DMS114 treated with DMSO at 0.1 percent for 48 hours (cell line): ENCODE results near the gene TIGAR.
A peak's percentile ranks its signal among the peaks of the same experiment; 100 is the strongest.

ENCODE experiments used
- DNase-seq: peaks from one replicate; lab custom pipeline; 2025; ENCODE audit not compliant: unreplicated experiment; lab: John Stamatoyannopoulos, UW

TIGAR gene

GRCh38 chr12:4303750-4304149 lies 17.3 kb upstream of the TIGAR start:
- no peak for DNase-seq

- peak; percentile 83 for DNase-seq
Measured at GRCh38 chr12:4307593-4308333, 13.2 kb upstream of the TIGAR start.

DNA sequence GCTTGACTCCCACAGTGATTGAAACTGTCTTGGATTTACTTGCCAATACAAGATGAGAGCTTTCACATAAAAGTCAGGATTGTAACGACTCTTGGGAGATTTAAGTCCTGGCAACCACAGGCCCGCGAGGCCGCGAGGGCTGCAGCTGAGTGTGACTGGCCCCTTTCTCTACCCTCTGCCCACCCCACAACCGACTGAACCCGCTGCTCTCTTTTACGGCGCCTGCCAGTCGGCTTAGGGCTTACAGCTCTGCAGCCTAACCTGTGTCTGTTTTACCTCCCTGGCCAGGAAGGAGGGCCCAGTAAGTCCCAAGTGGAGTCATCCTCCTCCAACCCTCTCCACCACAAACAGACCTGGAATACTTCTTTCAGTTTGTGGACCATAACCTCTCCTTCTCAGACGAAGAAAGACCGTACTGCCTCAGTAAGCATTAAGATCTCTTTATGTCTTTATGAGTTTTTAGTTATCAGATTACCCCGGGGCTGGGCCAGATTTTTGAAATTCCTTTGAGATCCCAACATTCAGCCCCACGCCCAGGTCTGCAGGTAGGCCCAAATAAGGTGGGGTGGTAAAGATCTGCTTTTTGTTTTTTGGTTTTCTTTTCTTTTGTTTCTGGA lies 12.6 kb upstream of the TIGAR start:
- no peak for DNase-seq

GRCh38 chr12:4311776-4312175 lies 9.2 kb upstream of the TIGAR start:
- DNase-seq = no peak

DNA sequence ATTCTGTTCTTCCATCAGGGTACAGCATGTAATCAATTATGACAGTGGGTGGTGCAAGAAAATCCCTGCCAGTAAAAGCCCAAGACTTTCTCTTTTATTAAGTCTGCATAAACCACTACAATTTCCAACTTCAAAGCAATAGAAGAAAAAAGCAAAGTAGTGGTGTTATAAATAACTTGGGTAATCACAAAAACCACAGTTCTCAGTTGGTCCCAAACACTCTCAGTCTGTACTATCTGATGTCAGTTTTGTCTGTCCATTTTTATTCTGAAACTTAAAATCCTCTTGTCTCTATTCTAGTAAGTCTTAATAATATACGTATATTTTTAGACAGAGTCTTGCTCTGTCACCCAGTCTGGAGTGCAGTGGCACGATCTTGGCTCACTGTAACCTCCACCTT lies 8.8 kb upstream of the TIGAR start:
- no peak for DNase-seq

GRCh38 chr12:4320497-4320852 lies 538 bp upstream of the TIGAR start:
- DNase-seq = peak; percentile 44

DNA sequence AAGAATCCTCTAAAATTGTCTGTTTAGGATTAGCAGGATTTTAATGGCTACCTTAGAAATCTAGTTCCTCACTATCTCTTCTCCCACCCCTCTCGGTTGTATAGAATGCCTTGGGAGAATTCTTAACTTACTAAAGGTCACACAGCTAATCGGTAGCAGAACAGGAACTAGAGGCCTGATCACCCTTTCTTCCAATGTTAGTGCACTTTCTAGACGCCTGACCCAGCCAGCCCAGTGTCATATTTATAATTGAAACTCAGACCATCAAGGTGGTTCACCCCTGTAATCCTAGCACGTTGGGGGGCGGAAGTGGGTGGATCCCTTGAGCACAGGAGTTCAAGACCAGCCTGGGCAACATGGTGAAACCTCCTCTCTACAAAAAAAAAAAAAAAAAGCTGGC lies 1.7 kb downstream of the TIGAR start:
- no peak for DNase-seq

- no peak for DNase-seq
Measured at GRCh38 chr12:4323396-4323795, 2.4 kb downstream of the TIGAR start.

DNA sequence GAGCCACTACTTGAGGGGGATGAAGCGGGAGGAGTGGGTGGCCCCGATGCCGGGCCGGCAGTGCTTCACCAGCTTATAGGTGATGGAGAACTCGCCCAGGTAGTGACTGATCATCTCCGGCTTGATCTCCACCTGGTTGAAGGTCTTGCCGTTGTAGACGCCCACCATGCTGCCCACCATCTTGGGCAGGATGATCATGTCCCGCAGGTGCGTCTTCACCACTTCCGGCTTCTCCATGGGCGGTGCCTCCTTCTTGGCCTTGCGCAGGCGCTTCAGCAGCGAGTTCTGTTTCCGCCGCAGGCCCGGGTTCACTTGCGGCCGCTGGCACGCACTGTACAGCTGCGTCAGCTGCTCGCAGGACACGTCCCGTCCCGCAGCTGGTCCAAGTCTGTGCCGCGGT lies 3.4 kb downstream of the TIGAR start:
- DNase-seq = no peak

DNA sequence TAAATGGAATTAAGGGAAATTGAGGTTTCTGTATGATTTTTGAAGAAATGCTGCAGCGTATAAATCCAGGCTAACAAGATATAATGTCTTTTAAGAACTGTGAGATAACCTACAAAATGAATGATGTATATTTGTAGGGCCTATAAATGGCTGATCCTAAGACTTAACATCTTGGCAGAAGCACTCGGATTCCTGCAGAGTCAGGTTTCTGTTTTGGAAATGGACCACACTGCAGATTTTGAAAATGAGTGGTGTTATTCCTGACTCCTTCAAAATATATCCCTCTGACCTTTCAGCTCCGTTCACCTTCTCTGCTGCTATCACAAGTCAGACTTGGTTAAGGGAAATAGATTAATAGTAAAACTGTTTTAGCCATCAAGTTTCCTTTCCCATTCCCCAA lies 5.0 kb downstream of the TIGAR start:
- DNase-seq = no peak

DNA sequence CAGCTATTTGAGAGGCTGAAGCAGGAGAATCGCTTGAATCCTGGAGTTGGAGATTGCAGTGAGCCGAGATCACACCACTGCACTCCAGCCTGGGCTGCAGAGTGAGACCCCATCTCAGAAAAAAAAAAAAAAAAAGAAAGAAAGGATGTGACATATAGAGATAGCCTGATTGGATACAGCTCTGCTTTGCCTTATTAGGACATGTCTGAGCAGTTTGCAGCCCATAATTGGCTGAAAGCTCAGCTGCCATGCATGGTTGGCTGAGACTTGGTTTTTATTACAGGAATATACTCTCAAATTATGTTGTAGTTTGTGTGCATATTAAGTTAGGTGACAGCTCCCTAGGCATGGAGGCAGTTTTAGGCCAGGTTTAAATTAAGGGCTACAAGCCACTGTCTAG lies 6.3 kb downstream of the TIGAR start:
- DNase-seq = no peak

DNA sequence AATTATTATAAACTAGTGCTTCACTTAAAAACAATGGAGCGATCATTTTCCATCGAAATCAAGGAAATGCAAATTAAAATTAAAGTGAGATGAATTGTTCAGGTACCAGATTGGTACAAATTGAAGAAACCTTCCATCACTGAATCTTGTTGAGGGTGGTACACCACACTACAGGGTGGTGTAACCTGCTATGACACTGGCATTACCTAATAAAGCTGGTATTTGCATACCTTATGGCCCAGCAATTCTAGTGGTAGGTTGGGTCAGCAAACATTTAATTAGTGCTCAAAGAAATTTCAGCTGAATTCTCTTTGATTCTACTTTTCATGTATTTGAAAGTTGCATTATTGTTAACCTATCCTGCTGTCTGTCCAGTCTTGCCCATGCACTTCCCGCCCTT lies 9.2 kb downstream of the TIGAR start:
- DNase-seq = no peak

GRCh38 chr12:4331221-4331620 lies 10.2 kb downstream of the TIGAR start:
- no peak for DNase-seq

- no peak for DNase-seq
Measured at GRCh38 chr12:4331842-4332241, 10.8 kb downstream of the TIGAR start.

DNA sequence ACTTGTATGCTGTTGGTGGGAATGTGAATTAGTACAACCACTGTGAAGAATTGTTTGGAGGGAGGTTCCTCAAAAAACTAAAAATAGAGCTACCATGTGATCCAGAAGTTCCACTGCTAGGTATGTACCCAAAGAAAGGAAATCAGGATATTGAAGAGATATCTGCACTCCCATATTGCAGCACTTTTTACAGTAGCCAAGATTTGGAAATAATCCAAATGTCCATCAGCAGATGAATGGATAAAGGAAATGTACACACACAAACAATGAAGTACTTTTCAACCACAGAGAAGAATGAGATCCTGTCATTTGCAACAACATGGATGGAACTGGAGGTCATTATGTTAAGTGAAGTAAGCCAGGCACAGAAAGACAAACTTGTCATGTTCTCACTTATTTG lies 25.9 kb downstream of the TIGAR start:
- DNase-seq = no peak

GRCh38 chr12:4353785-4354208 lies 32.8 kb downstream of the TIGAR start:
- DNase-seq = no peak

DNA sequence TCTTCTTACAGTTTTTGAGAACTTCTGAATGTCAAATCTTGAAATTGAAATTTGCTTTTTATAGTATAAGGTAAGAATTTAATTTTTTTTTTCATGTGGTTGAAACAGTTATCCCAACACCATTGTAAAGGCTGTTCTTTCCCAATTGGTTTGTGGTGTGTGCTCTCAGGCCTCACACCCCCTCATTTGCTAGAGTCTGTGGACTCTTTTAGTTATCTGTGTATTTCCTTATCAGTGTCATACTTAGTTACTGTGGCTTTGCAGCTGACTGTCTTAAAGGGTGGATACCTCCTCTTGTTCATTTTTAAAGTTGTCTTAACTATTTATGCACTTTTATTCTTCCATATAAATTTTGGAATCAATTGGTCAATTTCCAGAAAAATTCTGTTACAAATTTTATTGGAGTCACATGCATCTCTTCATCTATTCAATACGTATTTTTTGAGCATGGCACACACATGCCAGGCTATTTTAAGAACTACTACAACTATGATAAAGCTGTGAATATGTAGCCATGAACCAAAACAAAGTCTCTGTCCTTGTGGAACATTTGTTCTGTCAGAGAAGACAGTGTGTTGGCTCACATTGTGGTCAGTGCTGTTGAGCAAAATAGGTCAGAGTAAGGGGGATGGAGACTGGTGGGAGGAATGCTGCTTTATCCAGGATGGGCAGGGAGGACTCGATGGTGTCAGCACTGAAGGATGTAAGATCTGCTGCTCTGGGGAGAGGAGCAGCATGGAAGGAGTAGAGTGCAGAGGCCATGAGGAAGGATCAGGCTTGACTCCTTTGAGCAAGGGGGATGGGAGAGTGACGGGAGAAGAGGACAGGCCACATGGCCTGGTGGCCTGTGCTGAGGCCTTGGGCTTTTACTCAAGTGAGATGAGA lies 34.4 kb downstream of the TIGAR start:
- no peak for DNase-seq

DNA sequence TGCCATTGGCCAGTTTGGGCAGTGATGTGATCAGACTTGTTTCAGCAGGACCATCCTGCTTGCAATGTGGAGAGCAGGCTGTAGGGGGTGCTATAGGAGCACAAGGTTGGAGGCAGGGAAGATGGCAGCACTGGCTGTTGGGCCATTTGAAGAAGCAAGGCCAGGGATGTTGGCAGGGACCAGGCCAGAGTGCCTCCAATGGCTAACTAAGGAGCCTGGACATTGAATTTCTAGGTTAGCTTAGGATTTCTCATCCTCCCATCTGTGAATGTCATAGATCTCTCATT lies 35.0 kb downstream of the TIGAR start:
- no peak for DNase-seq

- DNase-seq = no peak
Measured at GRCh38 chr12:4366090-4366489, 45.1 kb downstream of the TIGAR start.

DNA sequence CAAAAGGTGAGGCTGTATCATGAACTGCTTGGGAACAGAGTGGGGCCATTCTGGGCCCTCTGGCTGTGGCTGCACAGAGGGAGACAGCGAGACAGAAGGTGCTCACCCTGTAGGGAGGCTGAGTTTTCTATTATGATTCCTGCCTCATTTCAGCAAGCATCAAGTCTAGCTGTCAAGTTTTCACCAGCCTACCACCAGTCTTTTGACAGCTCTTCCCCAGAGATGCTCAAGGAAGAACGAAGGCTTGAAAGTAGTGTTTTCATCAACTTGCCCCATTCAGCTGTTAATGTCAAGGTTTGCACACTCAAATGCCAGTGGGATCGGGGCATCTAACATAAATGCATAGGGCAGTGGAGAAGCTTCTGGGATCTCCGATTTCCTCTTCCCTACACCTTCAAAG lies 48.5 kb downstream of the TIGAR start:
- DNase-seq = no peak

DNA sequence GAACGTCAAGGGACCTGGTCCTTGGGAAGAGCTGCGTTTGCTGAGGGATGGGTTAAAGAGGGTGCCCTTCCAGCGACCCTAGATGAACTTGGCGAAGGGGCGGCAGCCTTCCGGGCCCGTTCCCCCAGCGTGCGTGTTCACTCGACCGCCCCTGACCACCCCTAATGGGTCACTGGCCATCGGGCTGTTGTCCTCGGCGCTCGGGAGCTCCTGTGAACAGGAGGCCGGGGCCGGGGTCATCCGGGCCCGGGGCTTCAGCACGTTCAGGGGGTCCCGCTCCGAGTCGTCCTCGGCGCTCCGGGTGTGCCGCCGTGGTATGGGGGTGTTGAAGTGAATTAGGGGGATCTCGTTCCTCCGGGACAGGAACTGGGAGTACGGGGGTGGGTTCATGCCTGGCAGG lies 49.3 kb downstream of the TIGAR start:
- no peak for DNase-seq

- DNase-seq = no peak
Measured at GRCh38 chr12:4372653-4373052, 51.6 kb downstream of the TIGAR start.
